GM18861 (cell line): Measurements from ENCODE around the gene GBA3.

Source experiments
- ATAC-seq: cut with Tn5 transposase; IDR thresholded peaks from one replicate; pipeline ENCODE4 v1.9.1; 2021; ENCODE audit not compliant: unreplicated experiment

The GBA3 gene

DNA sequence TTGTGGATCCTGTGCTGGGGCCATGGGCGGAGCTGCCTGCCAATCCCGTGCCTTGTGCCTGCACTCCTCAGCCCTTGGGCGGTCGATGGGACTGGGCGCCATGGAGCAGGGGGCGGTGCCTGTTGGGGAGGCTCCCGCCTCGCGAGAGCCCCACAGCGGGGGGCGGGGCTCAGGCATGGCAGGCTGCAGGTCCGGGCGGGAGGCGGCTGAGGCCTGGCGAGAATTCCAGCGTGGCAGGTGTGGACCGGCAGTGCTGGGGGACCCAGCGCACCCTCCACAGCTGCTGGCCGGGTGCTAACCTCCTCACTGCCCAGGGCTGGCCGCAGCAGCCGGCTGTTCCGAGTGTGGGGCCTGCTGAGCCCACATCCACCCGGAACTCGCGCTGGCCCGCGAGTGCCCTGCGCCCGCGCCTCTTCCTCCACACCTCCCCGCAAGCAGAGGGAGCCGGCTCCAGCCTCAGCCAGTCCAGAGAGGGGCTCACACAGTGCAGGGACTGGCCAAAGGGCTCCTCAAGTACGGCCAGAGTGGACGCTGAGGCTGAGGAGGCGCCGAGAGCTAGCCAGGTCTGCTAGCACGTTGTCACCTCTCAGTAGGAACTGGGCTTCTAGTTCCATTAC is 85.9 kb downstream of the GBA3 start:
- no peak for ATAC-seq

DNA sequence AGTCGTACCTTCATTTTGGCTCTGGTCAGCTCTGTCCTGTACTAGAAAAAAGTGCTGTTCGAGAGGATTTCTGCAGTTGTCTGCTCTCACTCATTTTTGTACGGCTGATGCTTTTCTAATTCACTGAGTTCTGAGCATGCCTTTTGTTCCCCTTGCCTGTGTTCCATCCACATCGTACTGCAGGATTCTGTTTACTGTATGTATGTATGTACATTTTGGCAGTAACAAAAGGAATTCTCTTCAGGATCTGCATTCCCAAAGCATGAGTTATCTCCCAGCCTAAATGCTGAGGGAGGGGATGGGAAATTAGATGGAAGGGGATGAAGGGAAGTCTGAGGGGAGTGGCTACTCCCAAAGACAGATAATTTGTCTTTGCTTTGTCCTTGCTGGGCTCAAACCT is 87.6 kb downstream of the GBA3 start:
- ATAC-seq = no peak

DNA sequence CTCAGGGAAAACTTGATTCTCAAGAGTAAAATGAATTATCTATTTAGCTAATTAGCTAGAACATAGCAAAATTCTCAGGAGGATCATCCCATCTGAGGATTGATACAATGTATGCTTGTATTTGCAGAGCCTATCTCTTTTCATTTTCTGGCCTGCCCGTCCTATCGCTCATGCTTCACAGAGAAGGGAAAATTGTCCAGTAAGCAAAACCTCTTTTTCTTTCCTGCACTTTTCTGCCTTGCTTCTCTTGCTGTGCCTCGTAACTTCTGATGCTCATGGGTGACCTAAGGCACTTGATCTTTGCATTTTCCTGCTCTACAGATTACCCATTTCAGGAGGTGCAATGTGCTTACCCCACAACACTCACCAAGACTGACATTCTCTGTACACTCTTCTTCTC is 88.1 kb downstream of the GBA3 start:
- no peak for ATAC-seq

DNA sequence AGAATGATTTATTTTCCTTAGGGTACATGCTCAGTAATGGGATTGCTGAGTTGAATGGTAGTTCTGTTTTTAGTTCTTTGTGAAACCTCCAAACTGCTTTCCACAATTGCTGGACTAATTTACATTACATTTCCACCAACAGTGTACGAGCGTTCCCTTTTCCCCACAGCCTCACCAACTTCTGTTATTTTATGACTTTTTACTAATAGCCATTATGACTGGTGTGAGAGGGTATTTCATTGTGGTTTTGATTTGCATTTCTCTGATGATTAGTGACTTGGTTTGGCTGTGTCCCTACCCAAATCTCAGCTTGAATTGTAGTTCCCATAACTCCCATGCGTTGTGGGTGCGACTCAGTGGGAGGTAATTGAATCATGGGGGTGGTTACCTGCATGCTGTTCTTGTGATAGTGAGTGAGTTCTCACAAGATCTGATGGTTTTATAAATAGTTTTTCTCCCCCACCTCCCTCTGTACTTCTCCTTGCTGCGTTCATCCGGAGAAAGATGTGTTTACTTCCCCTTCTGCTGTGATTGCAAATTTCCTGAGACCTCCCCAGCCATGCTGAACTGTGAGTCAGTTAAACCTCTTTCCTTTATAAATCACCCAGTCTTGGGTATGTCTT is 95.1 kb downstream of the GBA3 start:
- no peak for ATAC-seq

DNA sequence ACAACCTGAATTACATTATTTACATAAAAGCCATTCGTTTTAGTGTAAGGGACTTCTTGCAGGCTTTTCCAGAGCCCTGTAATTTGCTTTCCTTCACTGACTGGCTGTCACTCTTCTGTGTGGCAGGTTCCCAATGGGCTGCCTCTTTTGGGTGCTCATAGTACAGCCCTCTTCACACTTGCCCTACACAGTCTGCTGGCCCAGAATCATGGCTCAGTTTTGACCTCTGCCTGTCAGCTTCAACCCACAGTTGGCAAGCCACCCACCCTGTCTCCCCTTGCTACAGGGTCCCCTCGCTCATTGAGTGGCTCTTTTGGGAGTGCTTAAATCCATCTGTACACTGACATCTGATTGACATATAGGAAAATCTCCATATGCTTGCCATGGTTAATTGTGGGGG is 97.9 kb downstream of the GBA3 start:
- no peak for ATAC-seq

DNA sequence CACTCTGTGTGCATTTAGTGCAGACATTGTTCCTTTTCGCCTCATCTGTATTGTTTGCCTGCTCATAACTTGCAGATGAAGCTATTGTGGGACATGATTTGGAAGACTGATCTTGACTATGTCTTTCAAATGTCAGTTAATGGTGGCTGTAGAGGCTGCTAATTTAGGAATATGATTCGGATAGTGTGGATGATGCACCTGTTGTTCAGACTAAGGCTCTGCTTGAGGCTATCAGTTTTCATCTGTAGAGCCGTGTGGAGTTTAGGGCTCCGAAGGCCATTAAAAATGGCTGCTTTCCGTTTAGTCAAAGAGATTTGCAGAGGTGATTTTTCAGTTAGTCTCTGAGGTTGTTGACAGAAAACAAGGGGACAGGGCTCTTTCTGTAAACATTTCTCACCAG is 102.0 kb downstream of the GBA3 start:
- no peak for ATAC-seq

DNA sequence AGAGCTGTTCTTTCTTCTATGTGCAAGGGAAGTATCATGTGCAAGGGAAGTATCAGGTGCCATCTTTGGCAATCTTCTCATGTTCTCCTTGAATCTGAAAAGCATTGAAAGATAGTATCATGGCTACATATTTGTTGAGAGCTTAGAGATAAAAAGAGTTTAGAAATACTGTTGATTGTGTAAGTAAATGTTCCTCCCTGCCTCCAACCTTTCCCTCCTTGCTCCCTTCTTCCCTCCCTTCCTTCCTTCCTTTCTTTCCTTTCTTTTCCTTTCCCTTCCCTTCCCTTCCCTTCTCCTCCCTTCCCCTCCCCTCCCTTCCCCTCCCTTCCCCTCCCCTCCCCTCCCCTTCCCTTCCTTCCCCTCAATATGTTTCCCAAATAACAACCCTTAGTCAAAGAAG is 108.7 kb downstream of the GBA3 start:
- ATAC-seq = no peak

DNA sequence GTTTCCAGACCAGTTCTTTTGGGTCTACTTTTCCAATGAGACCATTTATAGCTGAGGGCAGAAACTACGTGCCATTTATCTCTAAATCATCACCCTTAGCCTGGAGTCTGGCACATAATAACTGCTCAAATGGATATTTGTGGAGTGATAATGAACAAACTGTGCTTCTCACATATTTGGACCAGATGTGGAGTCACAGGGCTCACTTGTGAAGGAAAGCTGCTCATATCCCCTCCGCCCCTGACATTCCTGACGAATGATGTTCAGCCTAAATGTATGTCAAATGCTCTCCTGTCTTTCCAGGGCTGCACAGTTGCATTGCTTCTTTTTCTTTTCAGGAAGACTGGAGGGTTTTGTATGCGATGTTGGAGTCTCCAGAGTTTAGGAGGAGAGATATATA is 110.1 kb downstream of the GBA3 start:
- ATAC-seq = no peak

DNA sequence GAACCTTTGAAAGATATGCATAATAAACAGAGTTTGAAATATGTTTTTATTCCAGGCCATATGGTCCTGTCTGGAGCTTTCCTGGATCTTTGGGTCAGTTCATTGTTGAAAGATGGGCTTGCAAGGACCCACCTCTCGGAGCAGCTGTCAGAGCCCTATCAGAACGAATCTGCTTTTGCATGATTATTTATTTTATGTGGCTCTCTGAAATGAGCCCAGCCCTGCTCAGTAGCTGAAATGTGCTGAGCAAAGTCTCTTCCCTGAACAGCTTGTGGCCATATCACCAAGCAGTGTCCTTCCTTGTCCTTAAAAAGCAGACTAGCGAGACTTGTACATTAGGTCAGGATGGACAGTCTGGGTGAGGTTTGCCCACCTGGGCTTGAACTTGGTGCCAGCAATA is 110.8 kb downstream of the GBA3 start:
- ATAC-seq = no peak

DNA sequence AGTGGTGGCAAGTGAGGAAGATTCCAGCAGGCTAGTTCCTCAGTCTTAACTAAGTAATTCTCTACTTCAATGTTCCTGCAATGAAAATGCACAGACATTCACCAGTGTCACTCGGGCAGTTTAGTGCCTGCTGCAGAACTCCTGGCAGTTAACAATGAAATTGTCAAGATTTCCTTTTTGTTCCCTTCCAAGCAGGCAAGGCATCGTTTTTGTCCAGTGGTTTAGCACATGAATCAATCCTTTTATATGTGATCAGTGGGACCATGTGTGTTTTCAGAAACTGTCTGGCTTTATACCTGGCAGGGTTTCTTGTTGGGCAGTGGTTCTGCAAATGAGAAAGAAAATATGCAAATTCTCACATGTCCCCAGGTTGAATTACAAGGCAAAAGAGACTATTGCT is 122.2 kb downstream of the GBA3 start:
- no peak for ATAC-seq

DNA sequence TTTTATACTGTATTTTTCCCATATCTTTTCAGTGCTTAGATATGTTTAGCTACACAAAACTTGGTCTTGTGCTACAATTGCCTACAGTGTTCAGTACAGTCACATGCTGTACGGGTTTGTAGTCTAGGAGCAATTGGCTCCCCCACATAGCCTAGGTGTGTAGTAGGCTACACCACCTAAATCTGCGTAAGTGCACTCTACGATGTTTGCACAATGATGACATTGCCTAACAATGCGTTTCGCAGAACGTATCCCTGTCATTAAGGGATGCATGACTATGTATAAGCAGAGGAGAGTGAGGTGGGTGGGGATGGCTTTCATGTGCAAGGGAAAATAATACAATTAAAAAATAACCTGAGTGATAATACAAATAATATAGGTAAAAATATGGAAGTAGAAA is 131.4 kb downstream of the GBA3 start:
- ATAC-seq = no peak

DNA sequence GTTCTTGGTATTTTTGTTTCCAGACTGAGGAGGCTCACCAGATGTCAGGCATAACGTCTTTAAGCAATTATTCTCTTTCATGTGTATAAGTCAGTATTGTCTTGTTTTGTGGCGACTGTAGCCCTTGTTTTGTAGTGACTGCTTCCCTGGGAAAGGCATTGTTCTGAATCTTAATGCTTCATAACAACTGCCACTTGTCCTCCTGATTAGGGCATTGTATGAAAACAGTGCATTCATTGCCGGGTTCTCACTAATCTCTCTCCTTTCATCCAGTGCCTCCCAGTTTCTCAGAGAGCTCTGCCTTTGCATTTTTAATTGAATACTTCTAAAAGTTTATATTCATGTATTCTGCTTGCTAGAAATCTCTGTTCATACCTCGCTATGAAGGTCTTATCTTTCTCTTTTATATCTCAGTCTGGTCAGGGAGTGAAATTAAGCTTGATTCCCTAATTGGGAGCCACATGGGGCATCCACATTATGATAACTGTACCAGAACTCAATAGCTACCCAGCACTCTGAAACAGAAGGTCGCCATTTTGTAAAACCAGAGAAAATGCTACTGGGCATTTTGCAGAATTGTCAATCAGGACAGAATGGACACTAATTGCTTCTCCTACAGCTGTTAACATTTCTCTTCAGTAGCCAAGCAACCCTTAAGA is 149.8 kb downstream of the GBA3 start:
- no peak for ATAC-seq

DNA sequence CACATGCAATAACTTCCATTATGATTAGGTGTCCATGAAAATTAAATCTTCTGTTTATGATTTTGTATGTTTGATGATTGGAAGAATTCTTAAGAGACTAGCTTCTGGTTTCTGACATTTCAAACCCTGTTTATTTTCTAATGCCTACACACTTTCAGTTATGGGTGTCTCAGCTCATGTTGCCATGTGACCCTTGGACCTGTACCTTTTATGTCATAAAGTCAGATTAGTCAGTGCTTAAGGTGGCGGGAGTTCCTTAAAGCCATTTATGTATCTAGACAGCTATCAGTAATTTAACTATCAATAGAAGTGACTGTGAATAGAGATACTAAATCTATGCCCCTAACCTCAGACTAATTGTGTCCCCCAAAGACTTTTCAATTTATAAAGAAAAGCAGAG is 155.6 kb downstream of the GBA3 start:
- no peak for ATAC-seq

DNA sequence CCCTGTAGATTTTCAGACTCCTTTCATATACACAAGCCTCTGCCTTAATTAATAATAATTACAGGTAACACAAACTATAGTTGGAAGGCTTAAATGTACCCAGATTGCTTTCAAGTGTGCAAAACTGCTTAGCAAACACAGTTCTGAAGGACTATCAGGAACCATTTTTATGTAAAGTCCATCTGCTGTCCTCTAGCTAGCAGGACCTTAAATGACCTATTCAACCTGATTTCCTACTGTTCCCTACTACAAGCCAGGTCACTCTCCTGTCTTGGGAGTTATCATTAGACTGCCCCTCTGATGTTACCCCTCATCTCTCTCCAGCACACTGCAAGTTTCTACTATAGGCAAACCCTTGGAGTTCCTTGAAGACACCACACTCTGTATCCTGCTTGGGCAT is 157.3 kb downstream of the GBA3 start:
- ATAC-seq = no peak

DNA sequence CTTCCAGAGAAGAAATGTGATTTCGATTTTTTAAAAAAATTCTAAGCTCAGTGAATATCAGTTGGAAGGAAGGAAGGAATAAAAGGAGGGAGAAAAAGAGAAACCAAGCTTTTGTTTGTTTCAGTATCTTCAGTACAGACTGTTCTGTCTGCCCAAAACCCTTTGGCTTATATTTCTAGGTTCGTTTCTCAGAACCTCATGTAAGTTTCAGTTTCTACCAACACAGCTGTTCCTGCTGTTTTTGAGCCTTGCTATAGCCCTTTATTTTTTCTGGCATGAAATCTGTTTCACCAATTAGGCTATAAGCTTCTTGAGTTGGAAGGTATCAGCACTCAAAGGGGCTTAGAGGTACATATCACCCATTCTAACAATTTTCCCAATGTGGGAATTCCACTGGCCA is 157.9 kb downstream of the GBA3 start:
- ATAC-seq = no peak

DNA sequence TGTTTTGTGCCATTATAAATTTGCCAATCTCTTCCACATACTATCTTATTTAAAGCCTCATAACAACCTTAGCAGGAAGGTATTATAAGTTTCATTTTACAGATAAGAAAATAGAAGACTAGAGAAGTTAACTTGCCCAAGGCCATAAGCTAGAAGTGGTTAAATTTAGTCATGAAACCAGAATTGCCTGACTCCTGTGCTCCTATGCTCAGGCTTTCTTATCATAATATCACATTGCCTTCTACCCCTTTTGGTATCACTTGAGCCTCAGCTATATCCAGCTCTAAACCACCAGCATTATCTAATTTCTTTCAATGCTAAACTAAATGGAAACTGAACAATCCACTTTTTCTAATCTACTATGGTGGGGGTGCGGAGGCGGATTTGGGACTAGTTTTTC is 164.7 kb downstream of the GBA3 start:
- no peak for ATAC-seq

DNA sequence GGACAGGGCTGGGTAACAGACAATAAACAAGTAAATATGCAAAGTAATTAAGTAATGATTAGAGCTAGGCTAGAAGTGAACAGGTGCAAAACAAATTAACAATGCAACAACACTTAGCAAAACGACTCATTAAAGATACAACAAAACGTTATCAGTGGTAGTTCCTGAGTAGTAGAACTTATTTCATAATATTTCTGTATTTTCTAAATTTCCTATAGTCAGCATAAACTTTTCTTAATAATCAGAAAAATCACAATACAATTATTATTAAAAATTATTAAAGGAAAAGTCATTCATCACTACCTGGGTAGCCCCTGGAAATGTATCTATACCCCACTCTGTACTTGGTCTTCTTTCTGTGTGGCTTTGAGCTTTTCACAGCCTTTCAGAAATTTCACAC is 166.6 kb downstream of the GBA3 start:
- no peak for ATAC-seq
